Measurements from ENCODE around the gene MELK.
A peak's percentile ranks its signal among the peaks of the same experiment; 100 is the strongest.
"Not testable (repeated sequence)": the region's sequence is repeated elsewhere in the genome, so short reads cannot be mapped to it uniquely, and the experiment has no call there.

The MELK gene

GRCh38 chr9:36551129-36551528 is 21.6 kb upstream of the MELK start:
- Histone ChIP-seq H3K27me3 (ENCODE audit: control insufficient read depth, insufficient read depth, low read length) (no peaks in the 10 kb centered on the region), H3K36me3 (ENCODE audit: control insufficient read depth, insufficient read depth, low read length) (no peaks in the 10 kb centered on the region), H3K9me3 (ENCODE audit: control insufficient read depth, low read length) (no peaks in the 10 kb centered on the region)

GRCh38 chr9:36551910-36552309 is 20.8 kb upstream of the MELK start:
- H3K9me3 ChIP-seq (ENCODE audit: control insufficient read depth, low read length), result no peaks in the 10 kb centered on the region
- no peaks in the 10 kb centered on the region for H3K27me3 ChIP-seq (ENCODE audit: control insufficient read depth, insufficient read depth, low read length)
- H3K4me3 ChIP-seq (ENCODE audit: low read length), result no peak overlapping the region
- no peak overlapping the region for H3K9ac ChIP-seq (ENCODE audit: low read length)
- no peaks in the 10 kb centered on the region for H3K4me1 ChIP-seq (ENCODE audit: control insufficient read depth, insufficient read depth, low read length)
- no peaks in the 10 kb centered on the region for H3K36me3 ChIP-seq (ENCODE audit: control insufficient read depth, insufficient read depth, low read length)

More at GRCh38 chr9:36551129-36551528, 21.6 kb upstream of the MELK start:
- Histone ChIP-seq H3K4me3 (ENCODE audit: low read length) (no peak overlapping the region), H3K9ac (ENCODE audit: low read length) (no peak overlapping the region), H3K4me1 (ENCODE audit: control insufficient read depth, insufficient read depth, low read length) (no peaks in the 10 kb centered on the region)

GRCh38 chr9:36559036-36559695 is 13.5 kb upstream of the MELK start:
- no peak overlapping the region for H3K4me3 ChIP-seq (ENCODE audit: low read length)
- no peak overlapping the region for H3K9ac ChIP-seq (ENCODE audit: low read length)
- no peaks in the 10 kb centered on the region for H3K9me3 ChIP-seq (ENCODE audit: control insufficient read depth, low read length)
- H3K27me3 ChIP-seq (ENCODE audit: control insufficient read depth, insufficient read depth, low read length), result no peaks in the 10 kb centered on the region
- H3K4me1 ChIP-seq (ENCODE audit: control insufficient read depth, insufficient read depth, low read length), result no peaks in the 10 kb centered on the region
- no peaks in the 10 kb centered on the region for H3K36me3 ChIP-seq (ENCODE audit: control insufficient read depth, insufficient read depth, low read length)

GRCh38 chr9:36560771-36561170 is 11.9 kb upstream of the MELK start:
- H3K27me3 ChIP-seq (ENCODE audit: control insufficient read depth, insufficient read depth, low read length), result no peaks in the 10 kb centered on the region
- no peaks in the 10 kb centered on the region for H3K9me3 ChIP-seq (ENCODE audit: control insufficient read depth, low read length)
- H3K36me3 ChIP-seq (ENCODE audit: control insufficient read depth, insufficient read depth, low read length), result no peaks in the 10 kb centered on the region
- H3K9ac ChIP-seq (ENCODE audit: low read length), result no peak overlapping the region
- no peaks in the 10 kb centered on the region for H3K4me1 ChIP-seq (ENCODE audit: control insufficient read depth, insufficient read depth, low read length)
- H3K4me3 ChIP-seq (ENCODE audit: low read length), result no peak overlapping the region

GRCh38 chr9:36562801-36563200 is 9.9 kb upstream of the MELK start:
- not testable (repeated sequence) for H3K36me3 ChIP-seq (ENCODE audit: control insufficient read depth, insufficient read depth, low read length); H3K4me1 ChIP-seq (ENCODE audit: control insufficient read depth, insufficient read depth, low read length); H3K9me3 ChIP-seq (ENCODE audit: control insufficient read depth, low read length); H3K27me3 ChIP-seq (ENCODE audit: control insufficient read depth, insufficient read depth, low read length); H3K9ac ChIP-seq (ENCODE audit: low read length); H3K4me3 ChIP-seq (ENCODE audit: low read length)

GRCh38 chr9:36566813-36567221 is 5.9 kb upstream of the MELK start:
- Histone ChIP-seq H3K4me3 (ENCODE audit: low read length) (no peak overlapping the region), H3K9me3 (ENCODE audit: control insufficient read depth, low read length) (no peaks in the 10 kb centered on the region), H3K4me1 (ENCODE audit: control insufficient read depth, insufficient read depth, low read length) (peaks cover 6% of the 10 kb centered on the region), H3K27me3 (ENCODE audit: control insufficient read depth, insufficient read depth, low read length) (no peaks in the 10 kb centered on the region), H3K36me3 (ENCODE audit: control insufficient read depth, insufficient read depth, low read length) (no peaks in the 10 kb centered on the region), H3K9ac (ENCODE audit: low read length) (peak overlapping the region; percentile 18)

- H3K9me3 ChIP-seq (ENCODE audit: control insufficient read depth, low read length); H3K9ac ChIP-seq (ENCODE audit: low read length): not testable (repeated sequence)
- H3K4me1 ChIP-seq (ENCODE audit: control insufficient read depth, insufficient read depth, low read length), result peaks cover 11% of the 10 kb centered on the region
Observed at GRCh38 chr9:36568681-36569080, 4.0 kb upstream of the MELK start.

GRCh38 chr9:36571333-36571732 is 1.4 kb upstream of the MELK start:
- Histone ChIP-seq H3K4me3 (ENCODE audit: low read length) (no peak overlapping the region), H3K27me3 (ENCODE audit: control insufficient read depth, insufficient read depth, low read length) (no peaks in the 10 kb centered on the region), H3K36me3 (ENCODE audit: control insufficient read depth, insufficient read depth, low read length) (no peaks in the 10 kb centered on the region), H3K9me3 (ENCODE audit: control insufficient read depth, low read length) (no peaks in the 10 kb centered on the region), H3K9ac (ENCODE audit: low read length) (no peak overlapping the region), H3K4me1 (ENCODE audit: control insufficient read depth, insufficient read depth, low read length) (peaks cover 19% of the 10 kb centered on the region)

More at GRCh38 chr9:36568681-36569080, 4.0 kb upstream of the MELK start:
- H3K36me3 ChIP-seq (ENCODE audit: control insufficient read depth, insufficient read depth, low read length); H3K27me3 ChIP-seq (ENCODE audit: control insufficient read depth, insufficient read depth, low read length); H3K4me3 ChIP-seq (ENCODE audit: low read length): not testable (repeated sequence)

GRCh38 chr9:36574045-36574444 is 1.4 kb downstream of the MELK start:
- not testable (repeated sequence) for H3K36me3 ChIP-seq (ENCODE audit: control insufficient read depth, insufficient read depth, low read length); H3K9me3 ChIP-seq (ENCODE audit: control insufficient read depth, low read length); H3K27me3 ChIP-seq (ENCODE audit: control insufficient read depth, insufficient read depth, low read length)
- Histone ChIP-seq H3K4me3 (ENCODE audit: low read length) (peak overlapping the region; percentile 51), H3K9ac (ENCODE audit: low read length) (peak overlapping the region; percentile 80), H3K4me1 (ENCODE audit: control insufficient read depth, insufficient read depth, low read length) (peaks cover 13% of the 10 kb centered on the region)

GRCh38 chr9:36575411-36575882 is 2.8 kb downstream of the MELK start:
- peaks cover 13% of the 10 kb centered on the region for H3K4me1 ChIP-seq (ENCODE audit: control insufficient read depth, insufficient read depth, low read length)
- H3K36me3 ChIP-seq (ENCODE audit: control insufficient read depth, insufficient read depth, low read length), result no peaks in the 10 kb centered on the region
- H3K9me3 ChIP-seq (ENCODE audit: control insufficient read depth, low read length), result no peaks in the 10 kb centered on the region
- no peak overlapping the region for H3K4me3 ChIP-seq (ENCODE audit: low read length)
- no peaks in the 10 kb centered on the region for H3K27me3 ChIP-seq (ENCODE audit: control insufficient read depth, insufficient read depth, low read length)
- H3K9ac ChIP-seq (ENCODE audit: low read length), result no peak overlapping the region

- Histone ChIP-seq H3K4me3 (ENCODE audit: low read length) (no peak overlapping the region), H3K36me3 (ENCODE audit: control insufficient read depth, insufficient read depth, low read length) (no peaks in the 10 kb centered on the region), H3K27me3 (ENCODE audit: control insufficient read depth, insufficient read depth, low read length) (no peaks in the 10 kb centered on the region), H3K9ac (ENCODE audit: low read length) (no peak overlapping the region), H3K9me3 (ENCODE audit: control insufficient read depth, low read length) (no peaks in the 10 kb centered on the region), H3K4me1 (ENCODE audit: control insufficient read depth, insufficient read depth, low read length) (peaks cover 13% of the 10 kb centered on the region)
Observed at GRCh38 chr9:36576866-36577265, 4.2 kb downstream of the MELK start.

- Histone ChIP-seq H3K9me3 (ENCODE audit: control insufficient read depth, low read length) (no peaks in the 10 kb centered on the region), H3K27me3 (ENCODE audit: control insufficient read depth, insufficient read depth, low read length) (no peaks in the 10 kb centered on the region), H3K36me3 (ENCODE audit: control insufficient read depth, insufficient read depth, low read length) (no peaks in the 10 kb centered on the region), H3K9ac (ENCODE audit: low read length) (no peak overlapping the region), H3K4me1 (ENCODE audit: control insufficient read depth, insufficient read depth, low read length) (no peaks in the 10 kb centered on the region), H3K4me3 (ENCODE audit: low read length) (no peak overlapping the region)
Observed at GRCh38 chr9:36584620-36585460, 12.1 kb downstream of the MELK start.

Data from mucosa of stomach (tissue), 1 donor.